OCI-LY7 (cell line): ENCODE data around the gene TEN1. TPM values are rescaled to one million over a fixed set of nuclear protein-coding genes. Genes with fewer than 3 reads are reported as not detected.

Experiments used
- BruUV-seq: library from RNA; stranded (reverse); fragments of 400-500 nt; replicated peaks from 2 replicates; lab custom pipeline; 2021; lab: Mats Ljungman, UMichigan
- CTCF ChIA-PET: fragments of 300-600 bp; sonication (Branson Sonifier 250); formaldehyde crosslinking; loops from one replicate; lab custom pipeline; 2022; ENCODE audit warnings: antibody characterized with exemption; ENCODE audit not compliant: unreplicated experiment; lab: Charles Lee
- POLR2A ChIA-PET: fragments of 300-600 bp; sonication (Branson Sonifier 250); formaldehyde crosslinking; loops from one replicate; lab custom pipeline; 2022; ENCODE audit warnings: antibody characterized with exemption; lab: Charles Lee
- DNase-seq: peaks from one replicate; pipeline ENCODE4 v3.0.0-alpha.2; 2015; ENCODE audit warnings: low spot score
- H2AFZ ChIP-seq: fragments of 200-600 bp; sonication (generic), shearing (Covaris generic); 2 replicates; pipeline ENCODE4 v1.6.1; 2014; ENCODE audit warnings: mild to moderate bottlenecking, antibody characterized with exemption, low read length, moderate library complexity
- H3K27ac ChIP-seq: fragments of 200-600 bp; sonication (generic); 2 replicates; pipeline ENCODE4 v1.5.1; 2014; ENCODE audit warnings: mixed run types, low read depth, mild to moderate bottlenecking, moderate library complexity, low read length, inconsistent platforms; ENCODE audit not compliant: poor library complexity, severe bottlenecking
- H3K36me3 ChIP-seq: fragments of 200-600 bp; sonication (generic); 2 replicates; pipeline ENCODE4 v1.6.1; 2014; ENCODE audit warnings: mild to moderate bottlenecking, antibody characterized with exemption, low read length, moderate library complexity, mixed read lengths; ENCODE audit not compliant: insufficient read depth
- H3K4me1 ChIP-seq: fragments of 200-600 bp; sonication (generic); 2 replicates; pipeline ENCODE4 v1.5.1; 2014; ENCODE audit warnings: mild to moderate bottlenecking, low read length; ENCODE audit not compliant: insufficient read depth, poor library complexity, severe bottlenecking
- H3K4me2 ChIP-seq: fragments of 200-600 bp; sonication (generic); 2 replicates; pipeline ENCODE4 v1.6.1; 2014; ENCODE audit warnings: mild to moderate bottlenecking, low read length
- H3K4me3 ChIP-seq: fragments of 200-600 bp; sonication (generic); 2 replicates; pipeline ENCODE4 v1.5.1; 2014; ENCODE audit warnings: mild to moderate bottlenecking, low read depth, low read length; ENCODE audit not compliant: poor library complexity, severe bottlenecking
- H3K79me2 ChIP-seq: fragments of 200-600 bp; sonication (generic); 2 replicates; pipeline ENCODE4 v1.6.1; 2016; ENCODE audit warnings: low read depth, mild to moderate bottlenecking, low read length, moderate library complexity, mixed read lengths; ENCODE audit not compliant: insufficient read depth
- H3K9me2 ChIP-seq: fragments of 200-600 bp; sonication (generic); 2 replicates; pipeline ENCODE4 v1.6.1; 2016; ENCODE audit warnings: mild to moderate bottlenecking, low read length, mixed read lengths; ENCODE audit not compliant: insufficient read depth
- H3K9me3 ChIP-seq: fragments of 200-600 bp; sonication (generic); 2 replicates; pipeline ENCODE4 v1.6.1; 2014; ENCODE audit warnings: mild to moderate bottlenecking, mixed run types, low read length, mixed read lengths
- H4K20me1 ChIP-seq: fragments of 200-600 bp; sonication (generic); 2 replicates; pipeline ENCODE4 v1.6.1; 2014; ENCODE audit warnings: mild to moderate bottlenecking, antibody characterized with exemption, low read length, moderate library complexity, mixed read lengths; ENCODE audit not compliant: insufficient read depth
- EZH2phosphoT487 ChIP-seq: fragments of 200-600 bp; sonication (generic); IDR thresholded peaks from 2 replicates; pipeline ENCODE4 v1.6.1; 2018; ENCODE audit warnings: low read depth, borderline replicate concordance, mild to moderate bottlenecking, mixed run types, antibody characterized with exemption, low read length, moderate library complexity, mixed read lengths
- intact Hi-C: fragments of 100-400 bp; cut with micrococcal nuclease; formaldehyde crosslinking; loops from one replicate; pipeline ENCODE4 v1.10.0; 2022; ENCODE audit not compliant: unreplicated experiment
- total RNA-seq, 2 experiments: library from RNA; depleted of rRNA in 1 of 2; stranded (reverse); fragments of >200 nt in 1 of 2; shearing (Covaris generic) in 1 of 2; gene quantifications; 2 replicates each; pipeline ENCODE4 v1.2.3, GENCODE V29; 2014 to 2022
- TF ChIP-seq, protein P1 (sequence below): fragments of 200-600 bp; sonication (generic); conservative IDR thresholded peaks from 2 replicates; pipeline ENCODE4 v1.5.1; 2014; ENCODE audit warnings: mild to moderate bottlenecking, antibody characterized with exemption, low read length, moderate library complexity, mixed read lengths

Gene TEN1
- total RNA-seq, 2 experiments from 2014 or later, result 17.6 to 18.2 TPM

DNA sequence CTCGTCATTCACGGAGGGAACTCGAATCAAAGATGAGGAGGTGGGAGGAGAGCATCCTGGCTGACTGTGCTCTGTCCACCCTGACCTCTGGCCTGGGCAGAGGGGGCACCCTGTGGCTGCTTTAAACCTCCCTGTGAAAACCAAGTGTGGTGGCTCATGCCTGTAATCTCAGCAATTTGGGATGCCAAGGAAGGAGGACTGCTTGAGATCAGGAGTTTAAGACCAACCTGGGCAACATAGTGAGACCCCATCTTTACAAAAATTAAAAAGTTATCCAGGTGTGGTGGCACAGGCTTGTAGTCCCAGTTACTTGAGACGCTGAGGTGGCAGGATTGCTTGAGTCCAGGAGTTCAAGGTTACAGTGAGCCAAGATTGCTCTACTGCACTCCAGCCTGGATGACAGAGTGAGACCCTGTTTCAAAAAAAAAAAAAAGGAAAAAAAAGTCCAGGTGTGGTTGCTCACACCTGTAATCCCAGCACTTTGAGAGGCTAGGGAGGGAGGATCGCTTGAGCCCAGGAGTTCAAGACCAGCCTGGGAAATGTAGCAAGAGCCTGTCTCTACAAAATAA lies 15.8 kb downstream of the TEN1 start:
- intact Hi-C loops, result no loop called here
- no peaks in the 10 kb centered on the region for H3K79me2 ChIP-seq
- no peak overlapping the region for H3K4me2 ChIP-seq
- no TSS peak for BruUV-seq
- no peaks in the 10 kb centered on the region for H4K20me1 ChIP-seq
- no peaks in the 10 kb centered on the region for H3K9me2 ChIP-seq
- H3K9me3 ChIP-seq, result no peaks in the 10 kb centered on the region
- DNase-seq, result no peak
- peaks cover 23% of the 10 kb centered on the region for H3K4me1 ChIP-seq
- CTCF ChIA-PET, result no interaction called here
- POLR2A ChIA-PET, result interaction anchor here (0.6 to 1.5 kb wide), 3 partner anchors 34 to 85 kb away, joined by 3 read pairs; no protein-coding TSS in a partner anchor
- TF ChIP-seq, protein P1, sequence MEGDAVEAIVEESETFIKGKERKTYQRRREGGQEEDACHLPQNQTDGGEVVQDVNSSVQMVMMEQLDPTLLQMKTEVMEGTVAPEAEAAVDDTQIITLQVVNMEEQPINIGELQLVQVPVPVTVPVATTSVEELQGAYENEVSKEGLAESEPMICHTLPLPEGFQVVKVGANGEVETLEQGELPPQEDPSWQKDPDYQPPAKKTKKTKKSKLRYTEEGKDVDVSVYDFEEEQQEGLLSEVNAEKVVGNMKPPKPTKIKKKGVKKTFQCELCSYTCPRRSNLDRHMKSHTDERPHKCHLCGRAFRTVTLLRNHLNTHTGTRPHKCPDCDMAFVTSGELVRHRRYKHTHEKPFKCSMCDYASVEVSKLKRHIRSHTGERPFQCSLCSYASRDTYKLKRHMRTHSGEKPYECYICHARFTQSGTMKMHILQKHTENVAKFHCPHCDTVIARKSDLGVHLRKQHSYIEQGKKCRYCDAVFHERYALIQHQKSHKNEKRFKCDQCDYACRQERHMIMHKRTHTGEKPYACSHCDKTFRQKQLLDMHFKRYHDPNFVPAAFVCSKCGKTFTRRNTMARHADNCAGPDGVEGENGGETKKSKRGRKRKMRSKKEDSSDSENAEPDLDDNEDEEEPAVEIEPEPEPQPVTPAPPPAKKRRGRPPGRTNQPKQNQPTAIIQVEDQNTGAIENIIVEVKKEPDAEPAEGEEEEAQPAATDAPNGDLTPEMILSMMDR, result no peak
- no peak for TF ChIP-seq EZH2phosphoT487
- peaks cover 31% of the 10 kb centered on the region for H3K36me3 ChIP-seq
- no peak overlapping the region for H3K4me3 ChIP-seq
- no peak overlapping the region for H3K27ac ChIP-seq
- H2AFZ ChIP-seq, result no peak overlapping the region

DNA sequence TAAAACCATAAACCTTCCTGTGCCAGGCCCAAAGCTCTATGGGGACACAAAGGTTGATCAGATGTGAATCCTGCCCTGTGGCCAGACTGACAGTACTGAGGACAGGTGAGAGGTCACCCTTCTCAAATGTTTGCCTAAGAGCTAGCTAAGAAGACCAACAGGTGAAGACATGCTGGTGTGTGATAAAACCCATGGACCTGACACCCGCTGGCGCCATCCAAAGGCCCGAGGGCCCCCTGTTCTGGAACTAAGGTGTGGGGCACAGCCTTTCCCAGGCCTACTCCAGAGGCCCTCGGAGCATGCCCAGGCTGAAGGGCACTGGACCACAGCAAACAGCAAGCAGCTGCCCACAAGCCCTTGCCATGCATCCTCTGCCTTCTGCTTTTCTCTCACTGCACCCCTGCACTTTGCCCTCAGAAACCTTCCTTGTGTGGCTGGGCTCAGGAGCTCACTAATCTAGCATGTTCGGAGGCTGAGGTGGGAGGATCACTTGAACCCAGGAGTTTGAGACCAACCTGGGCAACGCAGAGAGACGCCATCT lies 16.4 kb downstream of the TEN1 start:
- H2AFZ ChIP-seq, result no peak overlapping the region
- ChIA-PET CTCF (no interaction called here), POLR2A (interaction anchor here (0.7 to 1.5 kb wide), 2 partner anchors 34 to 54 kb away, joined by 3 read pairs; no protein-coding TSS in a partner anchor)
- H3K4me2 ChIP-seq, result no peak overlapping the region
- H3K9me2 ChIP-seq, result no peaks in the 10 kb centered on the region
- no peak overlapping the region for H3K27ac ChIP-seq
- no peak for DNase-seq
- H3K4me3 ChIP-seq, result no peak overlapping the region
- no peaks in the 10 kb centered on the region for H3K79me2 ChIP-seq
- no peaks in the 10 kb centered on the region for H4K20me1 ChIP-seq
- H3K9me3 ChIP-seq, result no peaks in the 10 kb centered on the region
- peaks cover 31% of the 10 kb centered on the region for H3K36me3 ChIP-seq
- TF ChIP-seq EZH2phosphoT487, result no peak
- TF ChIP-seq, protein P1, result no peak
- intact Hi-C loops, result no loop called here
- peaks cover 28% of the 10 kb centered on the region for H3K4me1 ChIP-seq
- BruUV-seq, result no TSS peak
